CD4-positive, alpha-beta T cell (primary cell): ENCODE data around the gene ZNF394. TPM values are rescaled to one million over a fixed set of nuclear protein-coding genes. Genes with fewer than 3 reads are reported as not detected.
A peak's percentile ranks its signal among the peaks of the same experiment; 100 is the strongest.

Experiments
- ATAC-seq: fragments of 200-7000 bp; cut with Tn5 transposase; one replicate; pipeline ENCODE4 v1.10.0; 2022; ENCODE audit warnings: mild to moderate bottlenecking; ENCODE audit not compliant: poor library complexity
- CTCF ChIA-PET: fragments of 350-600 bp; sonication (Branson Sonifier 250); formaldehyde crosslinking; loops from one replicate; lab custom pipeline; 2021; ENCODE audit warnings: antibody characterized with exemption, inconsistent platforms; lab: Charles Lee
- POLR2A ChIA-PET: fragments of 350-600 bp; sonication (Branson Sonifier 250); formaldehyde crosslinking; loops from one replicate; lab custom pipeline; 2021; ENCODE audit warnings: antibody characterized with exemption, inconsistent platforms; lab: Charles Lee
- DNase-seq, 14 experiments: peaks; one replicate each; pipeline ENCODE4 v3.0.0-alpha.2; 2013 to 2020; ENCODE audit warnings: mixed read lengths in 2 of 14
- H3K27ac ChIP-seq, 2 donors: one replicate each; pipeline versions ENCODE4 v1.5.1 to v1.7.0; 2013; ENCODE audit warnings: low read length in 2 of 2, low read depth in 1 of 2, mild to moderate bottlenecking in 1 of 2
- H3K27me3 ChIP-seq, 2 experiments: 1 replicate in 1 of 2; 2 replicates in 1 of 2; pipeline versions ENCODE4 v1.6.1 to v1.7.0; 2013; ENCODE audit warnings: low read length in 2 of 2, control low read depth in 1 of 2, mild to moderate bottlenecking in 1 of 2, moderate library complexity in 1 of 2; ENCODE audit not compliant: insufficient read depth in 2 of 2, control insufficient read depth in 1 of 2
- H3K36me3 ChIP-seq: one replicate; pipeline ENCODE4 v1.6.1; 2013; ENCODE audit warnings: low read length, control low read depth; ENCODE audit not compliant: insufficient read depth
- H3K4me1 ChIP-seq: one replicate; pipeline ENCODE4 v1.6.1; 2013; ENCODE audit warnings: low read length, control low read depth; ENCODE audit not compliant: insufficient read depth
- H3K4me3 ChIP-seq: one replicate; pipeline ENCODE4 v1.5.1; 2013; ENCODE audit warnings: mild to moderate bottlenecking, low read length, moderate library complexity
- H3K9me3 ChIP-seq, 2 experiments: 1 replicate in 1 of 2; 2 replicates in 1 of 2; pipeline versions ENCODE4 v1.6.1 to v1.7.0; 2013; ENCODE audit warnings: low read length in 2 of 2, mild to moderate bottlenecking in 2 of 2, control low read depth in 1 of 2, moderate library complexity in 1 of 2; ENCODE audit not compliant: control insufficient read depth in 1 of 2, insufficient read depth in 1 of 2
- H3K27ac Mint-ChIP-seq: one replicate; pipeline ENCODE4 v1.8.0; 2020; ENCODE audit warnings: mixed read lengths
- H3K27me3 Mint-ChIP-seq: one replicate; pipeline ENCODE4 v1.8.0; 2021; ENCODE audit warnings: mixed read lengths
- H3K36me3 Mint-ChIP-seq: one replicate; pipeline ENCODE4 v1.8.0; 2021; ENCODE audit warnings: low read depth, mixed read lengths
- H3K4me1 Mint-ChIP-seq: one replicate; pipeline ENCODE4 v1.8.0; 2021; ENCODE audit warnings: low read depth, mixed read lengths
- H3K4me3 Mint-ChIP-seq: one replicate; pipeline ENCODE4 v1.8.0; 2020; ENCODE audit warnings: mild to moderate bottlenecking, mixed read lengths
- H3K9me3 Mint-ChIP-seq: one replicate; pipeline ENCODE4 v1.8.0; 2020; ENCODE audit warnings: mixed read lengths
- intact Hi-C, 2 experiments: fragments of 100-400 bp; cut with DNase I in 1 of 2; cut with micrococcal nuclease in 1 of 2; formaldehyde crosslinking; loops; one replicate each; pipeline versions ENCODE4 v1.15.1 to v1.9.0; 2023 to 2025; cut with DNase I, micrococcal nuclease
- total RNA-seq, 174 experiments: library from RNA in 2 of 174; stranded (reverse) in 2 of 174; gene quantifications; one replicate each; pipeline ENCODE4 v1.2.3 and lab custom pipeline; 2021 to 2026
- TF ChIP-seq, protein P1 (sequence below): fragments of 200-600 bp; IDR thresholded peaks from one replicate; pipeline ENCODE4 v1.8.0; 2022; ENCODE audit warnings: antibody characterized with exemption, mild to moderate bottlenecking

The ZNF394 gene
- total RNA-seq, 2 experiments from 2014 or later: 215 to 223 TPM

DNA sequence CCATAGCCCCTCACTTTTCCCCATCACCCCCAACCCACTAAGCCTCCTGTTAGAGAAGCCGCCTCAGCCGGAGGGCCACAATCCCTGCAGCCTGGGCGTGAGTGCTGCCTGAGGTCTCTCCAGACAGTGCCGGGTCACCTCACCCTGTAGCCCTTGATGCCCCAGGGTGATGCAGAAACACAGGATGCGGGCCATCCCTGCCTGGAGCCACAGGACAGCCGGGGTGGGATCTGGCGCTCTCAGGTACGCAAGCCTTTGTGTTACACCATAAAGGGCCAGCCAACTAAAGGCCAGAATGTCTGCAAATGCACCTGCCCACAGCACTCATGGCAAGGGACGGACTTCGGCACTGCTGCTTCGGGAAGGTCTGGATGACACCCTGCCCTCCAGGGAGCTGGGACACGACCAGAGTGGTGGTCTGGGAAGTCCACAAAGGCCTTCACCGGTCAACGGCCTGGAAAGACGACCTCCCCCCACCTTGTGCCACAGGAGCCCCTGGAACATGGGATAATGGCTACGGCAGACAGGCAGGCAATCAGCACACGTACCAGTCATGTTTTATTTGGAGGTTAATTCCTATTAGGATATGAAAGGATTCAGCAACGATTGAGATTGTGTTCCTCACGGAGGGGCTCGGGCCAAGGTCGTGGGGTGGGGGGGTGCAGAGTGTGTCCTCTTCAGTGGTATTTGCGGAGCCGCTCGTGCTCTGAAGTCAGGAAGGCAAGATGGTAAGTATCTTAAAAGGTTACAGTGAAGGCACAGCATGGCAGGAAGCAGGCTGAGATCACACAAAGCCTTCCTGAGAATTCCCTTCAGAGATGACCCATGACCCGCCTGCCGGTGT is 42.2 kb downstream of the ZNF394 start:
- no peaks in the 10 kb centered on the region for H3K9me3 Mint-ChIP-seq
- peaks cover 65% of the 10 kb centered on the region for H3K36me3 ChIP-seq
- POLR2A ChIA-PET: interaction anchor here (0.8 kb wide), 1 partner anchor 14 kb away, joined by 3 read pairs; no protein-coding TSS in a partner anchor
- H3K4me3 ChIP-seq: no peak overlapping the region
- no peaks in the 10 kb centered on the region for H3K27me3 ChIP-seq
- peaks cover 21% of the 10 kb centered on the region for H3K4me1 ChIP-seq
- H3K4me3 Mint-ChIP-seq: no peak overlapping the region
- intact Hi-C loops: no loop called here
- H3K4me1 Mint-ChIP-seq: peaks cover 27% of the 10 kb centered on the region
- H3K9me3 ChIP-seq: no peaks in the 10 kb centered on the region
- TF ChIP-seq, protein P1, sequence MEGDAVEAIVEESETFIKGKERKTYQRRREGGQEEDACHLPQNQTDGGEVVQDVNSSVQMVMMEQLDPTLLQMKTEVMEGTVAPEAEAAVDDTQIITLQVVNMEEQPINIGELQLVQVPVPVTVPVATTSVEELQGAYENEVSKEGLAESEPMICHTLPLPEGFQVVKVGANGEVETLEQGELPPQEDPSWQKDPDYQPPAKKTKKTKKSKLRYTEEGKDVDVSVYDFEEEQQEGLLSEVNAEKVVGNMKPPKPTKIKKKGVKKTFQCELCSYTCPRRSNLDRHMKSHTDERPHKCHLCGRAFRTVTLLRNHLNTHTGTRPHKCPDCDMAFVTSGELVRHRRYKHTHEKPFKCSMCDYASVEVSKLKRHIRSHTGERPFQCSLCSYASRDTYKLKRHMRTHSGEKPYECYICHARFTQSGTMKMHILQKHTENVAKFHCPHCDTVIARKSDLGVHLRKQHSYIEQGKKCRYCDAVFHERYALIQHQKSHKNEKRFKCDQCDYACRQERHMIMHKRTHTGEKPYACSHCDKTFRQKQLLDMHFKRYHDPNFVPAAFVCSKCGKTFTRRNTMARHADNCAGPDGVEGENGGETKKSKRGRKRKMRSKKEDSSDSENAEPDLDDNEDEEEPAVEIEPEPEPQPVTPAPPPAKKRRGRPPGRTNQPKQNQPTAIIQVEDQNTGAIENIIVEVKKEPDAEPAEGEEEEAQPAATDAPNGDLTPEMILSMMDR: no peak
- H3K36me3 Mint-ChIP-seq: peaks cover 66% of the 10 kb centered on the region
- CTCF ChIA-PET: no interaction called here
- H3K27me3 Mint-ChIP-seq: no peaks in the 10 kb centered on the region
- no peak for DNase-seq
- no peak overlapping the region for H3K27ac Mint-ChIP-seq
- ATAC-seq: no peak
- H3K27ac ChIP-seq: no peak overlapping the region

DNA sequence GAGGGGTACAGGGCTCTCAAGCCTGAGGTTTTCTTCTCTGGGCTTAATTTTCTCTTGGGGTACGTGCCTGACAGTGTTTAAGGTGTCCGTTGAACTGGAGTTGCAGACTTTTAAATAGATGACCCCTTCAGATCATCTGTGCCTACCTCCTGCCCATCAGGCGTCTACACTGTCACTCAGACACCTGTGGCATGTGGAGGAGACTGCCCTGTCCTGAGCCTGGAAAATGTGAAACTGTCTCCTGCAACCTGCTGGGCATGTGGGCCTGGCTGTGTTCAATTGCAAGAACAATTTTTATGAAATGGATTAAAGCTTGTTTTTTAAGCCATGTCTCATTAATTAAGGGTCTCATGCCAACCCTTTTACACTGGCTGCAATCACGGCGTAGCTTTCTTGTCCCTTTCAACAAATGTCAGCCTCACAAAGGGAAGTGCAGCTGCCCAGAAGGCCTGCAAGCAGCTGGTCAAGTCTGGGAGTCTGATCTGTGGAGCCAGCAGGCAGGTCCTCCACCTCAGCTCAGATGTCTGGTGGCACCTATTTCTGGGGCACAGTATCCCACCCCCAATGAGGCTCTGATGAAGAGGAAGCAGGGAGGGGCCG is 42.9 kb downstream of the ZNF394 start:
- Histone ChIP-seq H3K36me3 (peaks cover 69% of the 10 kb centered on the region), H3K4me1 (peaks cover 17% of the 10 kb centered on the region), H3K9me3 (no peaks in the 10 kb centered on the region), H3K4me3 (no peak overlapping the region), H3K27me3 (no peaks in the 10 kb centered on the region), H3K27ac (no peak overlapping the region)
- ATAC-seq (no peak), DNase-seq (no peak)
- Mint-ChIP-seq H3K36me3 (peaks cover 71% of the 10 kb centered on the region), H3K27ac (no peak overlapping the region), H3K27me3 (no peaks in the 10 kb centered on the region), H3K4me1 (peaks cover 25% of the 10 kb centered on the region), H3K9me3 (no peaks in the 10 kb centered on the region), H3K4me3 (no peak overlapping the region)
- intact Hi-C loops: no loop called here
- CTCF ChIA-PET: no interaction called here
- TF ChIP-seq, protein P1: no peak
- POLR2A ChIA-PET: interaction anchor here (0.8 kb wide), 1 partner anchor 15 kb away, joined by 3 read pairs; no protein-coding TSS in a partner anchor

DNA sequence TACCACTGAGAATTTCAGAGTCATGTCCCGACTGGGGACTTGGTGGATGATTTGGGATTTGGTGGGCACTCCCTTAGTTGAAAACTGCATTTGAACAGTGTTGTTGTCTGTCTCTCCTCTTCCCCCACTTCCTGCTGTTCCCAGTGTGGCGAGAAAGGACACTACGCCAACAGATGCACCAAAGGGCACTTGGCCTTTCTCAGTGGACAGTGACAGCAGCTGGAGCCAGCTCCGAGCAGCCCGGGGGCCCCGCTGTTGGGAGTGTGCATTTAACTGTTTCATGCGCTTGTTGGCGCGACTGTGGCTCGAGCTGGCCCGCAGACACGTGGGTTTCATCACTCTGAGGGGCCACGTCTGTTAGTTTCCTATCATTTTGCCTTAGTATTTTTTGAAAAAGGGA is 43.8 kb downstream of the ZNF394 start:
- H3K9me3 ChIP-seq: no peaks in the 10 kb centered on the region
- peaks cover 73% of the 10 kb centered on the region for H3K36me3 ChIP-seq
- no peak overlapping the region for H3K4me3 ChIP-seq
- TF ChIP-seq, protein P1: no peak
- Mint-ChIP-seq H3K27ac (peak overlapping the region; percentile 63), H3K36me3 (peaks cover 73% of the 10 kb centered on the region), H3K9me3 (no peaks in the 10 kb centered on the region), H3K27me3 (no peaks in the 10 kb centered on the region), H3K4me3 (no peak overlapping the region), H3K4me1 (peaks cover 24% of the 10 kb centered on the region)
- intact Hi-C loops: no loop called here
- ATAC-seq (no peak), DNase-seq (no peak)
- POLR2A ChIA-PET: no interaction called here
- no peak overlapping the region for H3K27ac ChIP-seq
- CTCF ChIA-PET: no interaction called here
- peaks cover 11% of the 10 kb centered on the region for H3K4me1 ChIP-seq
- H3K27me3 ChIP-seq: no peaks in the 10 kb centered on the region
